ENCODE data around the gene LAMA3.

DNA sequence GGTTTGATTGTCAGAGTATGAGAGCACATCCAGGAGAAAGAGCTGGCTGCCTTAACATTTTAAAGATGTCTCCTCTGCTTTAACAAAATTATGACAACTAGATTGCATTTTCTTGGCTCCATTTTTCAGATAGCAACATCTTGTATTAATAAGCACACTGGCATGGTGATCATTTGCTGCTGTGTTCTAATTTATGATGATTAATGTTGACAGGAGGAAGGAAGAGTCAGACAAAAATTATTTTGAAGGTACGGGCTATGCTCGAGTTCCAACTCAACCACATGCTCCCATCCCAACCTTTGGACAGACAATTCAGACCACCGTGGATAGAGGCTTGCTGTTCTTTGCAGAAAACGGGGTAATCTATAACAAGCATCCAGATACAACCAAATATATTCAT lies 227.1 kb downstream of the LAMA3 start:
- TF ChIP-seq POLR2A (IDR thresholded peaks at IDR 0.05) (no peak), EP300 (IDR thresholded peaks at IDR 0.05) (no peak)
- TF ChIP-seq, protein P1, sequence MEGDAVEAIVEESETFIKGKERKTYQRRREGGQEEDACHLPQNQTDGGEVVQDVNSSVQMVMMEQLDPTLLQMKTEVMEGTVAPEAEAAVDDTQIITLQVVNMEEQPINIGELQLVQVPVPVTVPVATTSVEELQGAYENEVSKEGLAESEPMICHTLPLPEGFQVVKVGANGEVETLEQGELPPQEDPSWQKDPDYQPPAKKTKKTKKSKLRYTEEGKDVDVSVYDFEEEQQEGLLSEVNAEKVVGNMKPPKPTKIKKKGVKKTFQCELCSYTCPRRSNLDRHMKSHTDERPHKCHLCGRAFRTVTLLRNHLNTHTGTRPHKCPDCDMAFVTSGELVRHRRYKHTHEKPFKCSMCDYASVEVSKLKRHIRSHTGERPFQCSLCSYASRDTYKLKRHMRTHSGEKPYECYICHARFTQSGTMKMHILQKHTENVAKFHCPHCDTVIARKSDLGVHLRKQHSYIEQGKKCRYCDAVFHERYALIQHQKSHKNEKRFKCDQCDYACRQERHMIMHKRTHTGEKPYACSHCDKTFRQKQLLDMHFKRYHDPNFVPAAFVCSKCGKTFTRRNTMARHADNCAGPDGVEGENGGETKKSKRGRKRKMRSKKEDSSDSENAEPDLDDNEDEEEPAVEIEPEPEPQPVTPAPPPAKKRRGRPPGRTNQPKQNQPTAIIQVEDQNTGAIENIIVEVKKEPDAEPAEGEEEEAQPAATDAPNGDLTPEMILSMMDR (IDR thresholded peaks at IDR 0.05): no peak
